Suppressor macrophage (primary cell): ENCODE data around the gene MBNL1.

Source experiments
- DNase-seq, 4 experiments: peaks; one replicate each; pipeline ENCODE4 v3.0.0-alpha.2; 2020 to 2022

MBNL1 gene

GRCh38 chr3:152276681-152277080 lies 8.0 kb downstream of the MBNL1 start:
- DNase-seq: no peak

- DNase-seq: no peak
Measured at GRCh38 chr3:152277198-152277597, 8.5 kb downstream of the MBNL1 start.

GRCh38 chr3:152278756-152279427 lies 10.2 kb downstream of the MBNL1 start:
- peak; percentile 33 to 67 (median 55) for DNase-seq

GRCh38 chr3:152279479-152279878 lies 10.8 kb downstream of the MBNL1 start:
- no peak for DNase-seq

GRCh38 chr3:152280539-152280938 lies 11.8 kb downstream of the MBNL1 start:
- no peak for DNase-seq

- DNase-seq: no peak
Measured at GRCh38 chr3:152281133-152281713, 12.5 kb downstream of the MBNL1 start.

GRCh38 chr3:152282813-152283212 lies 14.1 kb downstream of the MBNL1 start:
- DNase-seq: no peak

GRCh38 chr3:152283492-152284381 lies 15.0 kb downstream of the MBNL1 start:
- DNase-seq: no peak

- no peak for DNase-seq
Measured at GRCh38 chr3:152284906-152285305, 16.2 kb downstream of the MBNL1 start.

GRCh38 chr3:152285509-152285908 lies 16.8 kb downstream of the MBNL1 start:
- no peak for DNase-seq

- no peak for DNase-seq
Measured at GRCh38 chr3:152287898-152288576, 19.3 kb downstream of the MBNL1 start.

- no peak for DNase-seq
Measured at GRCh38 chr3:152288681-152289080, 20.0 kb downstream of the MBNL1 start.

GRCh38 chr3:152289708-152290107 lies 21.0 kb downstream of the MBNL1 start:
- no peak for DNase-seq

- DNase-seq: no peak
Measured at GRCh38 chr3:152290374-152290773, 21.6 kb downstream of the MBNL1 start.

GRCh38 chr3:152291238-152291637 lies 22.5 kb downstream of the MBNL1 start:
- DNase-seq: no peak

GRCh38 chr3:152291649-152292066 lies 22.9 kb downstream of the MBNL1 start:
- DNase-seq: no peak

- no peak for DNase-seq
Measured at GRCh38 chr3:152292366-152292765, 23.6 kb downstream of the MBNL1 start.

- DNase-seq: no peak
Measured at GRCh38 chr3:152293347-152294006, 24.7 kb downstream of the MBNL1 start.

GRCh38 chr3:152295344-152295743 lies 26.6 kb downstream of the MBNL1 start:
- no peak for DNase-seq

- DNase-seq: no peak
Measured at GRCh38 chr3:152295806-152296205, 27.1 kb downstream of the MBNL1 start.

- no peak for DNase-seq
Measured at GRCh38 chr3:152296382-152296781, 27.7 kb downstream of the MBNL1 start.

- DNase-seq: peak in 2 of 4 experiments; percentile 31 to 34
Measured at GRCh38 chr3:152296971-152297370, 28.2 kb downstream of the MBNL1 start.
